Pancreas (tissue), 10 donors: ENCODE results near the gene GPR155. TPM values are rescaled to one million over a fixed set of nuclear protein-coding genes. Genes with fewer than 3 reads are reported as not detected.
"Not testable (repeated sequence)": the region's sequence is repeated elsewhere in the genome, so short reads cannot be mapped to it uniquely, and the experiment has no call there.

Source experiments
- ATAC-seq, 4 donors: fragments of 200-7000 bp; cut with Tn5 transposase; one replicate each; pipeline versions ENCODE4 v1.8.0 to v1.9.1; 2020; ENCODE audit warnings: mild to moderate bottlenecking in 4 of 4, moderate library complexity in 4 of 4
- DNase-seq, 6 donors: peaks; one replicate each; pipeline ENCODE4 v3.0.0-alpha.2; 2020
- FAIRE-seq: peaks from 2 replicates; lab custom pipeline; 2012; peaks lifted over from hg19 to GRCh38; lab: Jason Lieb, UNC
- H3K27ac ChIP-seq, 4 donors: fragments of 200-600 bp; sonication (generic); 1 replicate in 3 of 4; 2 replicates in 1 of 4; pipeline versions ENCODE4 v1.5.0 to v1.8.0; 2020
- H3K27me3 ChIP-seq, 4 donors: fragments of 200-600 bp; one replicate each; pipeline ENCODE4 v1.8.0; 2021
- H3K36me3 ChIP-seq, 3 donors: fragments of 200-600 bp; sonication (generic) in 1 of 3; one replicate each; pipeline versions ENCODE4 v1.5.0 to v1.8.0; 2020 to 2021
- H3K4me1 ChIP-seq, 3 donors: fragments of 200-600 bp; one replicate each; pipeline ENCODE4 v1.8.0; 2021
- H3K4me3 ChIP-seq, 4 donors: fragments of 200-600 bp; sonication (generic) in 2 of 4; one replicate each; pipeline versions ENCODE4 v1.5.0 to v1.8.0; 2020 to 2021
- H3K9me3 ChIP-seq, 4 donors: fragments of 200-600 bp; one replicate each; pipeline ENCODE4 v1.8.0; 2021
- CTCF ChIP-seq, 4 donors: fragments of 200-600 bp; sonication (generic) in 3 of 4; IDR thresholded peaks; one replicate each; pipeline versions ENCODE4 v1.5.0 to v1.8.0; 2021; ENCODE audit warnings: antibody characterized with exemption in 4 of 4
- WGBS, 2 donors: extraction: QIAGEN DNeasy Blood & Tissue Kit; methylation state at CpG; one replicate each; pipeline ENCODE4 v1.1.7; 2013; 5-methylcytosine and 5-hydroxymethylcytosine counted together
- intact Hi-C, 3 donors: fragments of 100-400 bp; cut with DNase I; formaldehyde crosslinking; loops; one replicate each; pipeline versions ENCODE4 v1.11.1 to v1.14.2; 2022
- polyA plus RNA-seq, 2 donors: library from polyadenylated mRNA; stranded (reverse); fragments of 200-250 nt; gene quantifications; one replicate each; pipeline ENCODE4 v1.2.3, GENCODE V29; 2013
- total RNA-seq, 6 donors: library from RNA; stranded (reverse); fragmentation: NEBNext Ultra II Directional in 4 of 6; extraction: Animal tissue kit (Norgen Biotek cat#: 25700) in 4 of 6; gene quantifications; one replicate each; pipeline versions ENCODE4 v1.2.1 to v1.2.4, GENCODE V29; 2021 to 2023
- donor health status: healthy with polysubstance abuse.
- donor health status: DM: no; HTN: no; CAD: no; lungs with moderate emphysema.
- donor health status: DM: no; HTN: no; CAD: no.
- donor health status: control.
- donor health status: control.
- donor health status: Bipolar disorder and iron deficiency.
- donor health status: DM: yes; HTN: yes; CAD: no.
- donor health status: DM: no; HTN: no; CAD: no.
- donor health status: DM: no; HTN: no; CAD: no.
- donor health status: DM: yes; HTN: yes; CAD: no.

Gene GPR155
- total and polyA plus RNA-seq, 8 donors: 2.4 to 11.5 (median 7.8) TPM

- H3K27ac ChIP-seq: peak overlapping the region; percentile 78 to 91 (median 86)
- DNase-seq (peak in 2 of 6 donors; percentile 15 to 26), ATAC-seq (peak; percentile 56 to 61 (median 60)), FAIRE-seq (no peak)
- H3K9me3 ChIP-seq: no peaks in the 10 kb centered on the region
- intact Hi-C loops: no loop called here
- peaks cover 0 to 2% (median 0%) of the 10 kb centered on the region in 3 donors for H3K36me3 ChIP-seq
- no peak for TF ChIP-seq CTCF (IDR thresholded peaks at IDR 0.05)
- peaks cover 0 to 28% (median 16%) of the 10 kb centered on the region in 3 donors for H3K4me1 ChIP-seq
- peak overlapping the region; percentile 39 to 76 (median 55) for H3K4me3 ChIP-seq
- WGBS, 2 donors: 5 to 6% methylated on average over 27 of the region's 27 CpGs
- H3K27me3 ChIP-seq: no peaks in the 10 kb centered on the region
Observed at GRCh38 chr2:174395969-174396630, 90.7 kb downstream of the GPR155 start.

GRCh38 chr2:174395284-174395968 is 91.4 kb downstream of the GPR155 start, which contains the start of gene SCRN3:
Gene SCRN3, plus strand, starts transcription at chr2:174395730. Its CDS starts 2,554 bp downstream, at chr2:174398284.
- Histone ChIP-seq H3K9me3 (no peaks in the 10 kb centered on the region), H3K4me3 (peak within 1 kb of the TSS; percentile 39 to 76 (median 55)), H3K27ac (peak within 1 kb of the TSS; percentile 78 to 91 (median 86)), H3K36me3 (no peaks in the 10 kb centered on the region), H3K4me1 (peaks cover 0 to 22% (median 12%) of the 10 kb centered on the region in 3 donors), H3K27me3 (no peaks in the 10 kb centered on the region)
- intact Hi-C loops: no loop called here
- no peak for FAIRE-seq
- peak; percentile 81 to 93 (median 88) for DNase-seq
- 0 to 1% methylated on average over 34 to 35 of the region's 35 CpGs for WGBS, 2 donors
- peak; percentile 96 to 99 (median 98) for ATAC-seq
- TF ChIP-seq CTCF (IDR thresholded peaks at IDR 0.05): no peak

GRCh38 chr2:174392706-174393105 is 94.1 kb downstream of the GPR155 start:
- Histone ChIP-seq H3K9me3 (no peaks in the 10 kb centered on the region), H3K4me1 (peaks cover 0 to 16% (median 12%) of the 10 kb centered on the region in 3 donors), H3K27me3 (no peaks in the 10 kb centered on the region), H3K27ac (no peak overlapping the region), H3K36me3 (peaks cover 0 to under 1% (median 0%) of the 10 kb centered on the region in 3 donors), H3K4me3 (no peak overlapping the region)
- TF ChIP-seq CTCF (IDR thresholded peaks at IDR 0.05): no peak
- ATAC-seq: no peak
- intact Hi-C loops: no loop called here
- no peak for DNase-seq
- no peak for FAIRE-seq

GRCh38 chr2:174390303-174390702 is 96.5 kb downstream of the GPR155 start:
- H3K9me3 ChIP-seq, H3K27me3 ChIP-seq, FAIRE-seq, ATAC-seq, DNase-seq, H3K4me3 ChIP-seq, H3K27ac ChIP-seq, intact Hi-C loops: not testable (repeated sequence)
- Histone ChIP-seq H3K36me3 (peaks cover 0 to 23% (median 6%) of the 10 kb centered on the region in 3 donors), H3K4me1 (peaks cover 0 to 12% (median 12%) of the 10 kb centered on the region in 3 donors)
- WGBS, 2 donors: 92 to 97% methylated on average over 3 of the region's 3 CpGs

- intact Hi-C loops: no loop called here
- peaks cover 0 to 25% (median 6%) of the 10 kb centered on the region in 3 donors for H3K36me3 ChIP-seq
- no peak for FAIRE-seq
- no peak for TF ChIP-seq CTCF (IDR thresholded peaks at IDR 0.05)
- H3K27ac ChIP-seq: no peak overlapping the region
- no peaks in the 10 kb centered on the region for H3K27me3 ChIP-seq
- no peaks in the 10 kb centered on the region for H3K9me3 ChIP-seq
- no peak for ATAC-seq
- H3K4me1 ChIP-seq: peaks cover 0 to 11% (median 9%) of the 10 kb centered on the region in 3 donors
- DNase-seq: no peak
- no peak overlapping the region for H3K4me3 ChIP-seq
- WGBS, 2 donors: 86 to 93% methylated on average over 6 of the region's 6 CpGs
Observed at GRCh38 chr2:174389542-174389941, 97.3 kb downstream of the GPR155 start.

- FAIRE-seq, H3K27ac ChIP-seq, H3K4me3 ChIP-seq, DNase-seq, H3K9me3 ChIP-seq, intact Hi-C loops, H3K27me3 ChIP-seq, H3K4me1 ChIP-seq, ATAC-seq: not testable (repeated sequence)
- peaks cover 0 to 25% (median 6%) of the 10 kb centered on the region in 3 donors for H3K36me3 ChIP-seq
- WGBS, 2 donors: 92 to 96% methylated on average over 3 of the region's 3 CpGs
Observed at GRCh38 chr2:174388706-174389105, 98.1 kb downstream of the GPR155 start.
